SU-DHL-6 (cell line): ENCODE measurements around the gene WNT11.

Experiments
- H2AFZ ChIP-seq: fragments of 200-600 bp; sonication (generic); 2 replicates; pipeline ENCODE4 v1.6.1; 2014; ENCODE audit warnings: low read depth, mild to moderate bottlenecking, moderate library complexity, mixed read lengths, antibody characterized with exemption, low read length; ENCODE audit not compliant: severe bottlenecking
- H3F3A ChIP-seq: fragments of 200-600 bp; shearing (Covaris generic); 2 replicates; pipeline ENCODE4 v1.6.0; 2016; ENCODE audit warnings: antibody characterized with exemption, mild to moderate bottlenecking; ENCODE audit not compliant: insufficient read depth
- H3K27ac ChIP-seq: fragments of 200-600 bp; sonication (generic); 2 replicates; pipeline ENCODE4 v1.5.1; 2016; ENCODE audit warnings: low read depth, mild to moderate bottlenecking, low read length, moderate library complexity, mixed read lengths
- H3K27me3 ChIP-seq: fragments of 200-600 bp; sonication (generic), shearing (Covaris generic); 2 replicates; pipeline ENCODE4 v1.6.0; 2014; ENCODE audit warnings: mild to moderate bottlenecking, low read length
- H3K36me3 ChIP-seq: fragments of 200-600 bp; sonication (generic); 2 replicates; pipeline ENCODE4 v1.6.1; 2014; ENCODE audit warnings: mild to moderate bottlenecking, low read length, mixed read lengths
- H3K4me2 ChIP-seq: fragments of 300-600, 200-600 bp; shearing (Covaris generic), sonication (generic); 2 replicates; pipeline ENCODE4 v1.6.0; 2014; ENCODE audit warnings: low read length, low read depth, mild to moderate bottlenecking; ENCODE audit not compliant: poor library complexity, severe bottlenecking
- H3K4me3 ChIP-seq: fragments of 200-600 bp; sonication (generic); 2 replicates; pipeline ENCODE4 v1.5.1; 2014; ENCODE audit warnings: antibody characterized with exemption, low read length, mild to moderate bottlenecking, mixed read lengths; ENCODE audit not compliant: insufficient read depth, poor library complexity, severe bottlenecking
- H3K79me2 ChIP-seq: fragments of 200-600 bp; sonication (generic); 2 replicates; pipeline ENCODE4 v1.6.1; 2014; ENCODE audit warnings: mild to moderate bottlenecking, low read length, moderate library complexity; ENCODE audit not compliant: insufficient read depth
- H3K9ac ChIP-seq: fragments of 200-600 bp; sonication (generic); 2 replicates; pipeline ENCODE4 v1.7.0; 2014; ENCODE audit warnings: mild to moderate bottlenecking, low read length
- H3K9me2 ChIP-seq: fragments of 200-600 bp; sonication (generic); replicated peaks from 2 replicates; pipeline ENCODE4 v1.6.1; 2014; ENCODE audit warnings: low read length; ENCODE audit not compliant: insufficient read depth
- H3K9me3 ChIP-seq: fragments of 200-600 bp; sonication (generic); 2 replicates; pipeline ENCODE4 v1.6.1; 2014; ENCODE audit warnings: low read length, mixed read lengths; ENCODE audit not compliant: insufficient read depth
- H4K20me1 ChIP-seq: fragments of 200-600 bp; sonication (generic); 2 replicates; pipeline ENCODE4 v1.6.1; 2014; ENCODE audit warnings: low read depth, mild to moderate bottlenecking, antibody characterized with exemption, low read length, moderate library complexity, mixed read lengths
- CTCF ChIP-seq: fragments of 200-600 bp; sonication (generic); IDR thresholded peaks from one replicate; pipeline ENCODE4 v1.5.1; 2017; ENCODE audit warnings: antibody characterized with exemption, mild to moderate bottlenecking, low read length, moderate library complexity; ENCODE audit not compliant: insufficient read depth, poor library complexity, severe bottlenecking
- EZH2phosphoT487 ChIP-seq: fragments of 200-600 bp; sonication (generic), shearing (Covaris generic); conservative IDR thresholded peaks from 2 replicates; pipeline ENCODE4 v1.6.1; 2018; ENCODE audit warnings: mild to moderate bottlenecking, antibody characterized with exemption, low read length, moderate library complexity, mixed read lengths

WNT11 gene

GRCh38 chr11:76228875-76229149 is 22.5 kb upstream of the WNT11 start:
- no peaks in the 10 kb centered on the region for H3K79me2 ChIP-seq
- no peaks in the 10 kb centered on the region for H4K20me1 ChIP-seq
- no peak overlapping the region for H3K4me3 ChIP-seq
- no peaks in the 10 kb centered on the region for H3K36me3 ChIP-seq
- no peak overlapping the region for H3K9ac ChIP-seq
- no peak overlapping the region for H3K27ac ChIP-seq
- no peaks in the 10 kb centered on the region for H3F3A ChIP-seq
- TF ChIP-seq EZH2phosphoT487: no peak
- no peak for TF ChIP-seq CTCF
- no peaks in the 10 kb centered on the region for H3K27me3 ChIP-seq
- no peak overlapping the region for H3K4me2 ChIP-seq
- no peaks in the 10 kb centered on the region for H3K9me2 ChIP-seq
- no peak overlapping the region for H2AFZ ChIP-seq
- no peaks in the 10 kb centered on the region for H3K9me3 ChIP-seq

- H3F3A ChIP-seq: no peaks in the 10 kb centered on the region
- H3K79me2 ChIP-seq: no peaks in the 10 kb centered on the region
- H3K9ac ChIP-seq: no peak overlapping the region
- H3K27me3 ChIP-seq: no peaks in the 10 kb centered on the region
- TF ChIP-seq EZH2phosphoT487: no peak
- TF ChIP-seq CTCF: no peak
- H3K9me2 ChIP-seq: no peaks in the 10 kb centered on the region
- H3K9me3 ChIP-seq: no peaks in the 10 kb centered on the region
- H4K20me1 ChIP-seq: no peaks in the 10 kb centered on the region
- no peak overlapping the region for H3K4me2 ChIP-seq
- H2AFZ ChIP-seq: no peak overlapping the region
- no peaks in the 10 kb centered on the region for H3K36me3 ChIP-seq
- H3K4me3 ChIP-seq: no peak overlapping the region
- no peak overlapping the region for H3K27ac ChIP-seq
These were observed 22.0 kb upstream of the WNT11 start for GRCh38 chr11:76228071-76228874.

DNA sequence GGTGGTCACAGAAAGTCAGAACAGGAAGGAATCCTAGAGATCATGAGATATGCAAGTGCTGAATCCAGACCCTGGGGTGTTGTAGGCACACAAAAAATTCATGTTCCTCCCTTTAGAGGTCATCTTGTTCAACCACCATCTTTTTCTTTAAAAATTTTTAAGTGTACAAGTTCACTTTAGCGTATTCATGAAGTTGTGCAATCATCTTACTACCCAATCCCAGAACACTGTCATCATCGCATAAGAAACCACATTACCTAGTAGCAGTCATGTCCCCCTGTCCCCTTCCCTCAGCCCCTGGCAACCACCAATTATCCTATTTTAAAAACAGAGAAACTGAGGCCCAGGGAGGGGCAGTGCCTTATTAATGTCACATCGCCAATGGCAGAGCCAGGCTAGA is 20.3 kb upstream of the WNT11 start:
- no peak for TF ChIP-seq CTCF
- Histone ChIP-seq H3K9me2 (no peaks in the 10 kb centered on the region), H3K36me3 (no peaks in the 10 kb centered on the region), H3K9me3 (no peaks in the 10 kb centered on the region), H3K27ac (no peak overlapping the region), H3K79me2 (no peaks in the 10 kb centered on the region), H3F3A (no peaks in the 10 kb centered on the region), H2AFZ (no peak overlapping the region), H3K4me3 (no peak overlapping the region), H3K4me2 (no peak overlapping the region), H3K27me3 (no peaks in the 10 kb centered on the region), H3K9ac (no peak overlapping the region), H4K20me1 (no peaks in the 10 kb centered on the region)
